NCI-H510A treated with DMSO at 0.1 percent for 48 hours (cell line): ENCODE results near the gene ICAM3.
A peak's percentile ranks its signal among the peaks of the same experiment; 100 is the strongest.
"Not testable (repeated sequence)": the region's sequence is repeated elsewhere in the genome, so short reads cannot be mapped to it uniquely, and the experiment has no call there.

Source experiments
- DNase-seq: peaks from one replicate; lab custom pipeline; 2025; lab: John Stamatoyannopoulos, UW

The ICAM3 gene

GRCh38 chr19:10346509-10346908 lies 7.1 kb upstream of the ICAM3 start:
- no peak for DNase-seq

GRCh38 chr19:10344780-10345179 lies 5.4 kb upstream of the ICAM3 start:
- no peak for DNase-seq

GRCh38 chr19:10343495-10343894 lies 4.1 kb upstream of the ICAM3 start:
- DNase-seq, result no peak

- no peak for DNase-seq
Observed at GRCh38 chr19:10339977-10340376, 553 bp upstream of the ICAM3 start.

- DNase-seq, result no peak
Observed at GRCh38 chr19:10338940-10339339, 484 bp downstream of the ICAM3 start.

GRCh38 chr19:10336725-10337124 lies 2.7 kb downstream of the ICAM3 start:
- not testable (repeated sequence) for DNase-seq

- DNase-seq, result no peak
Observed at GRCh38 chr19:10335352-10335985, 4.0 kb downstream of the ICAM3 start.

GRCh38 chr19:10334588-10335351 lies 4.7 kb downstream of the ICAM3 start:
- DNase-seq, result peak; percentile 89

GRCh38 chr19:10333758-10334587 lies 5.5 kb downstream of the ICAM3 start:
- DNase-seq, result peak; percentile 92

- peak; percentile 99 for DNase-seq
Observed at GRCh38 chr19:10332965-10333757, 6.3 kb downstream of the ICAM3 start, which contains the start of gene RAVER1. Gene RAVER1, minus strand, starts transcription at chr19:10333529. Its CDS starts 22 bp downstream, at chr19:10333507.

- DNase-seq, result no peak
Observed at GRCh38 chr19:10332158-10332964, 7.1 kb downstream of the ICAM3 start.

- no peak for DNase-seq
Observed at GRCh38 chr19:10329555-10329954, 9.9 kb downstream of the ICAM3 start.

GRCh38 chr19:10328558-10329429 lies 10.6 kb downstream of the ICAM3 start:
- DNase-seq, result no peak

GRCh38 chr19:10327793-10328192 lies 11.6 kb downstream of the ICAM3 start:
- DNase-seq, result no peak

GRCh38 chr19:10325732-10326131 lies 13.7 kb downstream of the ICAM3 start:
- no peak for DNase-seq

- DNase-seq, result no peak
Observed at GRCh38 chr19:10321874-10322835, 17.3 kb downstream of the ICAM3 start.

- DNase-seq, result no peak
Observed at GRCh38 chr19:10321417-10321797, 18.0 kb downstream of the ICAM3 start.

GRCh38 chr19:10320602-10321416 lies 18.6 kb downstream of the ICAM3 start:
- DNase-seq, result no peak
